MV-4-11 (cell line): ENCODE measurements around the gene GAD1.

Experiments used
- DNase-seq: peaks from one replicate; lab custom pipeline; 2025; lab: John Stamatoyannopoulos, UW

The GAD1 gene

GRCh38 chr2:170816504-170817092, at the start of gene GAD1:
Gene GAD1 (plus strand): TSS chr2:170816887. CDS start chr2:170818592, 1,705 bp downstream.
- peak; percentile 79 for DNase-seq

- peak; percentile 73 for DNase-seq
These were observed 46.6 kb upstream of the GAD1 start, which contains the start of gene ERICH2 for GRCh38 chr2:170770008-170770605. Gene ERICH2 (plus strand): TSS chr2:170770378. CDS start chr2:170770682, 304 bp downstream.

GRCh38 chr2:170770606-170771420, 45.9 kb upstream of the GAD1 start:
- DNase-seq, result peak; percentile 56

- no peak for DNase-seq
These were observed 45.2 kb upstream of the GAD1 start for GRCh38 chr2:170771421-170771937.

- no peak for DNase-seq
These were observed 44.4 kb upstream of the GAD1 start for GRCh38 chr2:170772295-170772694.

- DNase-seq, result no peak
These were observed 42.6 kb upstream of the GAD1 start for GRCh38 chr2:170774074-170774473.

GRCh38 chr2:170778900-170779299, 37.8 kb upstream of the GAD1 start:
- DNase-seq, result no peak

GRCh38 chr2:170779304-170779703, 37.4 kb upstream of the GAD1 start:
- no peak for DNase-seq

- DNase-seq, result no peak
These were observed 34.0 kb upstream of the GAD1 start for GRCh38 chr2:170782673-170783072.

GRCh38 chr2:170783549-170783948, 33.1 kb upstream of the GAD1 start:
- no peak for DNase-seq

- no peak for DNase-seq
These were observed 17.7 kb upstream of the GAD1 start for GRCh38 chr2:170798996-170799395.

GRCh38 chr2:170806548-170806947, 10.1 kb upstream of the GAD1 start:
- DNase-seq, result no peak

GRCh38 chr2:170812710-170813600, 3.7 kb upstream of the GAD1 start:
- peak; percentile 67 for DNase-seq

- no peak for DNase-seq
These were observed 2.8 kb upstream of the GAD1 start for GRCh38 chr2:170813611-170814532.

GRCh38 chr2:170814533-170815230, 2.0 kb upstream of the GAD1 start:
- DNase-seq, result no peak

GRCh38 chr2:170815311-170815710, 1.4 kb upstream of the GAD1 start:
- no peak for DNase-seq

GRCh38 chr2:170815746-170816503, 762 bp upstream of the GAD1 start:
- DNase-seq, result peak; percentile 23

GRCh38 chr2:170817093-170818035, 677 bp downstream of the GAD1 start:
- DNase-seq, result no peak
